ENCODE results near the gene JAKMIP1.

DNA sequence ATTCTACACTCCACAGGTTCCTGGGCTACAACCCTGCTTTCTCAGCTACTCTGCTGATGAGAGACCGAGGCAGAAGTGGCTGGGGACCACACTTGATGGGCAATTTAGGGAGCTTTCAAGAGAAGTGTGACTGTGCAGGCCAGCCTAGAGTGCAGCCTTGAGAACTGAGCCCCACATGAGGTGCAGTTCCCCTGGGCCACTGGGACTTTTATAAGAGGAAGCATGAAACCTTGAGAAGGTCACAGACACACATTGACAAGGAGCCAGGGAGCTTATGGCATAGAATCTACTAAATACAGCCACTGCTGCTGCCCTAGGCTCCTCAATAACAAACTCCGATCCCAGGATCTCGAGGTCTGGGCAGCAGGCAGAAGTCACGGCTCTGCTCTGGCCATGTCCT is 195.2 kb downstream of the JAKMIP1 start:
- TF ChIP-seq FOXA1 (IDR thresholded peaks at IDR 0.05) (no peak), FOXA1 (CRISPR knock-in tag; IDR thresholded peaks at IDR 0.05) (no peak), ZNF274 (CRISPR knock-in tag; IDR thresholded peaks at IDR 0.05) (no peak), EP300 (IDR thresholded peaks at IDR 0.05; ENCODE audit: low read depth in 2 of 2, low read length in 2 of 2) (no peak), EP300 (CRISPR knock-in tag; IDR thresholded peaks at IDR 0.05; ENCODE audit: borderline replicate concordance) (no peak), TOE1 (CRISPR knock-in tag; IDR thresholded peaks at IDR 0.05) (no peak), TAF1 (CRISPR knock-in tag; IDR thresholded peaks at IDR 0.05) (no peak), CEBPB (IDR thresholded peaks at IDR 0.05; ENCODE audit: borderline replicate concordance, low read depth, low read length) (no peak)
